Erythroblast (primary cell): Measurements from ENCODE around the gene ZNF557.
"Not testable (repeated sequence)": the region's sequence is repeated elsewhere in the genome, so short reads cannot be mapped to it uniquely, and the experiment has no call there.

Source experiments
- GATA1 ChIP-seq: IDR thresholded peaks from 2 replicates; pipeline ENCODE4 v1.6.1; 2011; ENCODE audit warnings: low read depth, mild to moderate bottlenecking, control low read depth, low read length, moderate library complexity
- POLR2A ChIP-seq: IDR thresholded peaks from 2 replicates; pipeline ENCODE4 v1.6.1; 2011; ENCODE audit warnings: mild to moderate bottlenecking, low read length

- TF ChIP-seq POLR2A, GATA1: not testable (repeated sequence)
Observed at GRCh38 chr19:7028790-7029189, 40.7 kb upstream of the ZNF557 start.
